Measurements from ENCODE around the gene YIF1B. TPM values are rescaled to one million over a fixed set of nuclear protein-coding genes. Genes with fewer than 3 reads are reported as not detected.
A peak's percentile ranks its signal among the peaks of the same experiment; 100 is the strongest.

YIF1B gene
- total and polyA plus RNA-seq, 2 donors (not counting 3 experiments of a cell fraction or from before 2014, with no cell fraction given): 85.8 to 249 TPM

DNA sequence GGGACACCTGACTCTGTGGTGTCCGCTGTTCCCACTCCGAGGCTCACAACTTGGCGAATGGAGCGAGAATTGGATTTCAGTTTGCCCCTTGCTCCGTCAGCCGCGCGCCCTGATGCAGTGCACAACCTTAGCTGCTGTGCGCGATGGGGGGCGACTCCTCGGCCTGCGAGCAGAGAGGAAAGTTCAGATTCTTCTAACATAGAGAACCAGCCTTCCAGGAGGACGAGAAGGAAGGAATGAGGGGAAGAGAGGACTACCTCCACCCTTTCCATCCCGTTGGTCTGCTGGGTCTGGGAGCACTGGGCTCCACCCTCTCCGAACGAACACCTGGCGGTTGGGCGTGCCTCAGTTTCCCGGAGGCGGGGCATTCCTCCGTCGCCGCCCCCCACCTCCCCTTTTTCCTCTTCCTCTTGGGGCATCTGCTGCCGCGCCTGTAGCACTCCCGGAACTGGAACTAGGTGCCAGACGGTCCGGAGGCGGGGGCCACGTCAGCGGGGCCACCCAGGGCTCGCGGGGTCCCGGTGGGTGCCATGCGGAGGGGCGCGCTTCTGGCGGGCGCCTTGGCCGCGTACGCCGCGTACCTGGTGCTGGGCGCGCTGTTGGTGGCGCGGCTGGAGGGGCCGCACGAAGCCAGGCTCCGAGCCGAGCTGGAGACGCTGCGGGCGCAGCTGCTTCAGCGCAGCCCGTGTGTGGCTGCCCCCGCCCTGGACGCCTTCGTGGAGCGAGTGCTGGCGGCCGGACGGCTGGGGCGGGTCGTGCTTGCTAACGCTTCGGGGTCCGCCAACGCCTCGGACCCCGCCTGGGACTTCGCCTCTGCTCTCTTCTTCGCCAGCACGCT is 3.9 kb upstream of the YIF1B start, which contains the start of gene KCNK6:
Gene KCNK6, plus strand, starts transcription at position 425 of the 838 bp plus-strand sequence. Its CDS starts 106 bp downstream, at position 531.
- Histone ChIP-seq H3K4me1 (ENCODE audit: control insufficient read depth, extremely low read depth, insufficient read depth, low read length) (peaks cover 39% of the 10 kb centered on the region), H3K79me2 (ENCODE audit: control insufficient read depth, insufficient read depth, low read length) (peaks cover 8% of the 10 kb centered on the region), H3K27ac (ENCODE audit: insufficient read depth, low read depth, low read length) (no peak within 1 kb of the TSS), H2AFZ (ENCODE audit: low read depth, low read length) (peak within 1 kb of the TSS; percentile 96), H3K4me2 (ENCODE audit: insufficient read depth, low read length) (peak within 1 kb of the TSS; percentile 90), H3K9ac (replicated peaks; ENCODE audit: extremely low read depth, insufficient read depth, low read length) (peak within 1 kb of the TSS; percentile 47), H3K36me3 (ENCODE audit: control insufficient read depth in 2 of 2, extremely low read depth in 1 of 2, insufficient read depth in 2 of 2, low read length in 2 of 2) (no peaks in the 10 kb centered on the region), H3K9me3 (replicated peaks; ENCODE audit: control insufficient read depth, insufficient read depth, low read length) (no peaks in the 10 kb centered on the region), H3K9me1 (replicated peaks; ENCODE audit: control insufficient read depth, extremely low read depth, insufficient read depth, low read length) (peaks cover 5% of the 10 kb centered on the region), H3K27me3 (ENCODE audit: control insufficient read depth in 2 of 2, insufficient read depth in 2 of 2, low read length in 2 of 2) (no peaks in the 10 kb centered on the region), H3K4me3 (replicated peaks in 1 of 3; ENCODE audit: insufficient read depth in 1 of 3, low read depth in 1 of 3, low read length in 3 of 3) (peak within 1 kb of the TSS; percentile 58 to 74 (median 69)), H4K20me1 (replicated peaks; ENCODE audit: control insufficient read depth, extremely low read depth, insufficient read depth, low read length) (no peaks in the 10 kb centered on the region)
- dilution Hi-C loops (cut with MboI; ENCODE audit: extremely low pct_ligation_motif_present, low sequenced_read_pairs): no loop called here
- ChIA-PET CTCF (interaction anchor here (0.6 to 4.4 kb wide), 7 partner anchors 16 to 93 kb away, joined by 3 to 16 read pairs (median 4); partner anchors contain the start of genes CATSPERG and PPP1R14A), POLR2A (no interaction called here)
- BruUV-seq (replicated peaks): no TSS peak
- peak; percentile 47 for DNase-seq (ENCODE audit: low read depth, low spot score)
- intact Hi-C loops (cut with micrococcal nuclease): loop anchor here (5.0 kb wide), 1 partner anchor 422 kb away; no protein-coding TSS in a partner anchor
- TF ChIP-seq, protein P1, sequence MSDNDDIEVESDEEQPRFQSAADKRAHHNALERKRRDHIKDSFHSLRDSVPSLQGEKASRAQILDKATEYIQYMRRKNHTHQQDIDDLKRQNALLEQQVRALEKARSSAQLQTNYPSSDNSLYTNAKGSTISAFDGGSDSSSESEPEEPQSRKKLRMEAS (IDR thresholded peaks at IDR 0.05; ENCODE audit: insufficient read depth, insufficient read length): no peak
- TF ChIP-seq EZH2 (IDR thresholded peaks at IDR 0.05; ENCODE audit: borderline replicate concordance, low read depth, low read length, severe bottlenecking): no peak
- TF ChIP-seq GATA2 (IDR thresholded peaks at IDR 0.05; ENCODE audit: insufficient read depth, insufficient read length, low read depth, low read length): no peak
- no peak for TF ChIP-seq FOS (IDR thresholded peaks at IDR 0.05; ENCODE audit: borderline replicate concordance, insufficient read depth, low read length)
- TF ChIP-seq, protein P2, sequence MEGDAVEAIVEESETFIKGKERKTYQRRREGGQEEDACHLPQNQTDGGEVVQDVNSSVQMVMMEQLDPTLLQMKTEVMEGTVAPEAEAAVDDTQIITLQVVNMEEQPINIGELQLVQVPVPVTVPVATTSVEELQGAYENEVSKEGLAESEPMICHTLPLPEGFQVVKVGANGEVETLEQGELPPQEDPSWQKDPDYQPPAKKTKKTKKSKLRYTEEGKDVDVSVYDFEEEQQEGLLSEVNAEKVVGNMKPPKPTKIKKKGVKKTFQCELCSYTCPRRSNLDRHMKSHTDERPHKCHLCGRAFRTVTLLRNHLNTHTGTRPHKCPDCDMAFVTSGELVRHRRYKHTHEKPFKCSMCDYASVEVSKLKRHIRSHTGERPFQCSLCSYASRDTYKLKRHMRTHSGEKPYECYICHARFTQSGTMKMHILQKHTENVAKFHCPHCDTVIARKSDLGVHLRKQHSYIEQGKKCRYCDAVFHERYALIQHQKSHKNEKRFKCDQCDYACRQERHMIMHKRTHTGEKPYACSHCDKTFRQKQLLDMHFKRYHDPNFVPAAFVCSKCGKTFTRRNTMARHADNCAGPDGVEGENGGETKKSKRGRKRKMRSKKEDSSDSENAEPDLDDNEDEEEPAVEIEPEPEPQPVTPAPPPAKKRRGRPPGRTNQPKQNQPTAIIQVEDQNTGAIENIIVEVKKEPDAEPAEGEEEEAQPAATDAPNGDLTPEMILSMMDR (IDR thresholded peaks at IDR 0.05; ENCODE audit: extremely low read depth in 1 of 2, insufficient read depth in 1 of 2, low read depth in 1 of 2, low read length in 2 of 2): no peak
- TF ChIP-seq MYC (IDR thresholded peaks at IDR 0.05; ENCODE audit: low read depth, low read length): no peak
- TF ChIP-seq JUN (IDR thresholded peaks at IDR 0.05; ENCODE audit: borderline replicate concordance, insufficient read depth, insufficient read length, low read depth): no peak
- no peak for TF ChIP-seq POLR2A (IDR thresholded peaks at IDR 0.05; ENCODE audit: low read depth, low read length)
- no peak for TF ChIP-seq POLR2AphosphoS5 (IDR thresholded peaks at IDR 0.05; ENCODE audit: insufficient read depth, low read depth, low read length)
- peak; percentile 69 for FAIRE-seq
